ENCODE measurements around the gene RASD1. TPM values are rescaled to one million over a fixed set of nuclear protein-coding genes. Genes with fewer than 3 reads are reported as not detected.
A peak's percentile ranks its signal among the peaks of the same experiment; 100 is the strongest.
"Not testable (repeated sequence)": the region's sequence is repeated elsewhere in the genome, so short reads cannot be mapped to it uniquely, and the experiment has no call there.

RASD1 gene
- polyA plus RNA-seq, 3 donors, result 0.59 to 2.6 (median 0.83) TPM

GRCh38 chr17:17487998-17488397, 8.2 kb downstream of the RASD1 start:
- no peak for DNase-seq (ENCODE audit: extremely low read depth in 1 of 11, low read depth in 9 of 11, low spot score in 4 of 11)

DNA sequence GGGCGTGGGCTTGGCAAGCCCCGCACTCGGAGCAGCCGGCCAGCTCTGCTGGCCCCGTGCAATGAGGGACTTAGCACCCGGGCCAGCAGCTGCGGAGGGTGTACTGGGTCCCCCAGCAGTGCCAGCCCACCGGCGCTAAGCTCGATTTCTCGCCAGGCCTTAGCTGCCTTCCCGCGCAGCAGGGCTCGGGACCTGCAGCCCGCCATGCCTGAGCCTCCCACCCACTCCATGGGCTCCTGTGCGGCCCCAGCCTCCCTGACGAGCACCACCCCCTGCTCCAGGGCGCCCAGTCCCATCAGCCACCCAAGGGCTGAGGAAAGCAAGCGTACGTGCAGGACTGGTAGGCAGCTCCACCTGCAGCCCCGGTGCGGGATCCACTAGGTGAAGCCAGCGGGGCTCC, 9.8 kb downstream of the RASD1 start:
- DNase-seq (ENCODE audit: extremely low read depth in 1 of 11, low read depth in 9 of 11, low spot score in 4 of 11), result not testable (repeated sequence)

DNA sequence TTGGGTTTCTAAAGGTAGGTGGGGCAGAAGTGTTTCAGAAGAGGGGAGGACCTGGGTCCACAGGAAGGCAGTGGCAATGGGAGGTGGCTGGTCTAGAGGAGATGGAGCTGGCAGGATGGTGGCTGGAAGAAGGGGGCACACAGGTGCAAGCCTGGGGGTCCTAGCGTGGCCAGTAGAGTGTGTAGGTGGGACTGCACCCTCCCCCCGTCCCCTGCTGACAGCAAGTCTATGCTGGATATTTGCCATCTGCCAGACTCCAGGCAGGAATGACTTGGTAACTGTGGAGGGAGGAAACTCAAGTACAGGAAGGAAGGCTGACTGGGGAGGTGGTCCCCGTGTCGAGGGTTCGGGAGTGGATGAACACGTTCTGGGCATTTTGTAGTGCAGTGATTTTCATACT, 10.8 kb downstream of the RASD1 start:
- no peak for DNase-seq (ENCODE audit: extremely low read depth in 1 of 11, low read depth in 9 of 11, low spot score in 4 of 11)

DNA sequence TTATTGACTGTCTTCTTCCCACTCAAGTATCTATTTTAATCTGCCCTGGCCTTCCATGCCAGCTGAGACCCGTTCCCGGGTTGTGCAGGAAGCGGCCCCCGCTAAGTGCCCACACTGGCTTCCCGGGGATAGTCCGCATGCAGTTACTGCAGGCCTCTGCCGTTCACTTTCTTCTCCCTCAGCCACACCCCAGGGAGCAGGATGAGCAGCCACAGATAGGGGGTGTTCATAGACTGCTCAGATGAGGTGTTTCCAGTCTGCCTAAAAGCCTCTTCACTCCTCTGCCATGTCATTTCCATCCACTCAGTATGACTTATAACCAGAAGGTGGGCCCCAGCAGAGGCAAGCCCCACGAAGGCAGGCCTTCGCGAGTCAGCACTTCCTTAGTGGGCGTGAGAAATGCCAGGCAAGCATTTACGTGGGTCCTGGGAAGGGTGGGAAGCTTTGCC, 11.7 kb downstream of the RASD1 start:
- no peak for DNase-seq (ENCODE audit: extremely low read depth in 1 of 11, low read depth in 9 of 11, low spot score in 4 of 11)

GRCh38 chr17:17481860-17482259, 14.3 kb downstream of the RASD1 start:
- DNase-seq (ENCODE audit: extremely low read depth in 1 of 11, low read depth in 9 of 11, low spot score in 4 of 11), result no peak

DNA sequence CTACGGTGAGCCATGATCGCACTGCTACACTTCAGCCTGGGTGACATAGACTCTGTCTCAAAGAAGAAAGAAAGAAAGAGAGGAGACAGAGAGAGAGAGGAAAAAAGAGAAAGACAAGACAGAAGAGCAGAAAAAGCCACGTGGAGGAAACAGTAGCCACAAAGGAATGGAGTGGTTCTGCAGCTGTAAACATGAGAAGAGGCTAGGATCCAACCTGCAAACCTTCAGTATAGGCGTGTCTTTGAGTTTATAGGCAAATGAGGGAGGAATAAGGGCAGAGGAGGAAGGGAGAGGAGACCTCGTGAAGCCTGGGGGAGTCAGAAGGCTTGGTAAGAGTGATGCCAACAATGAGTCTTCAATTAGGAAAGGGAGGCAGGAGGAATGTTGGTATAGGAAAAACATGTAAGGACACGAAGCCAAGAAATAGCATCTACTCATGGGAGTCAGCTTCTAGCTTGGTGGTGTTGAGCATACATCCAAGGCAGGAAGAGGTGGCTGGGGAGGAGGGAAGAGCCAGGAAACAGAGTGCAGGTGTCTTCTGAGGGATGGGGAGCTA, 15.5 kb downstream of the RASD1 start:
- no peak for DNase-seq (ENCODE audit: extremely low read depth in 1 of 11, low read depth in 9 of 11, low spot score in 4 of 11)

- DNase-seq (ENCODE audit: extremely low read depth in 1 of 11, low read depth in 9 of 11, low spot score in 4 of 11), result no peak
These were observed 17.0 kb downstream of the RASD1 start for GRCh38 chr17:17479209-17479608.

- DNase-seq (ENCODE audit: extremely low read depth in 1 of 11, low read depth in 9 of 11, low spot score in 4 of 11), result peak; percentile 81 to 92 (median 89)
These were observed 19.2 kb downstream of the RASD1 start, which contains the start of gene MED9 for GRCh38 chr17:17476865-17477467. Gene MED9, plus strand, starts transcription at chr17:17477000. Its CDS starts 42 bp downstream, at chr17:17477042.

- DNase-seq (ENCODE audit: extremely low read depth in 1 of 11, low read depth in 9 of 11, low spot score in 4 of 11), result no peak
These were observed 21.9 kb downstream of the RASD1 start for GRCh38 chr17:17474341-17474740.

- DNase-seq (ENCODE audit: extremely low read depth in 1 of 11, low read depth in 9 of 11, low spot score in 4 of 11), result no peak
These were observed 23.8 kb downstream of the RASD1 start for GRCh38 chr17:17472333-17472920.

GRCh38 chr17:17469996-17470395, 26.2 kb downstream of the RASD1 start:
- DNase-seq (ENCODE audit: extremely low read depth in 1 of 11, low read depth in 9 of 11, low spot score in 4 of 11), result no peak

GRCh38 chr17:17469358-17469757, 26.8 kb downstream of the RASD1 start:
- no peak for DNase-seq (ENCODE audit: extremely low read depth in 1 of 11, low read depth in 9 of 11, low spot score in 4 of 11)

DNA sequence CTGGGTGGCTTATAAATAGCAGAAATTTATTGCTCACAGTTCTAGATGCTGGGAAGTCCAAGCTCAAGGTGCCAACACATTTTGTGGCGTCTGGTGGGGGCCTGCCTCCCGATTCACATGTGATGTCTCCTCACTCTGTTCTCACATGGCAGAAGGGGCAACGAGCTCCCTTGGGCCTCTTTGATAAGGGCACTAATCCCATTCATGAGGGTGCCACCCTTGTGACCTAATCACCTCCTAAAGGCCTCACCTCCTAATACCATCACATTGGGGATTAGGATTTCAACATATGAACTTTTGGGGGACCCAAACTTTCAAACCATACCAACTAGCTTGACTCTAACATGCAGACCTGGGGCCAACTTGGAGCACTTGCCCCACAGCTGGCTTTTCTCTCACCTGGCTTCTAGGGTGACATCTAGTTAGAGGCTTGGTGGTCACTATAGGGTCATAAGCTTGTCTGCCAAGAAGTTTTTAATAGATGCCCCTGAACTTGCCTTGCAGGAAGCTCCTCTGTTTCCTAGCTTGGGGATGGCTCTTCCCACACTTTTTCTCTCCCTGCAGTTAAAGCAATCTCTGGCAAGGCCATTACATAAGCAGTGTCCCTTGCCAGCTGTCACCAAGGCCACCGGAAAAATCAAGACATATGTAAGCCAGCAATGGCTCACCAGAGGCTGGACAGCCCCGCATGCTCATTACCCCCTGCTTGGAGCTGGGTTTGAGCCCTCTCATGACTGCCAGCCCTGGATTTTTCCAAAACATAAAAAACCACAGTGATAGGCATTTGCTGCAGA, 27.8 kb downstream of the RASD1 start:
- no peak for DNase-seq (ENCODE audit: extremely low read depth in 1 of 11, low read depth in 9 of 11, low spot score in 4 of 11)

GRCh38 chr17:17467720-17468119, 28.5 kb downstream of the RASD1 start:
- no peak for DNase-seq (ENCODE audit: extremely low read depth in 1 of 11, low read depth in 9 of 11, low spot score in 4 of 11)

DNA sequence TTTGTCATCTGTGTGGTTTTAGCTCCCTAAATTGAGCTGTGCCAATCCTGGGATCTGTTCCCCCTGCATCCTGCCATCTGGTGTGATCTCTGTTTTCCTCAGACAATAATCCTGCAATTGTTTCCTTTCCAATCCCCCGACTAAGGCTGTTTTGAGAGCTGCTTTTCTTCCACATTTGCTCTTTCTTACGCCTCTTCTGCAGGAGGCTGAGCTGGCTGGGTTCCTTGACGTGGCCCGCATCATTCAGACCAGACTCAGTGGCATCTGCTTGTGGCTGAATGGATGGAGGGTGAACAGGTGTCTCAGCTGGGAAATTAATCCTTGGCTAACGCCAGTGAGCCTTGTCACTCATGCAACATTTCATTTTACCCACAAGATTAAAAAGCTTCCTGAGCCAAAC, 29.2 kb downstream of the RASD1 start:
- DNase-seq (ENCODE audit: extremely low read depth in 1 of 11, low read depth in 9 of 11, low spot score in 4 of 11), result no peak

- DNase-seq (ENCODE audit: extremely low read depth in 1 of 11, low read depth in 9 of 11, low spot score in 4 of 11), result no peak
These were observed 29.7 kb downstream of the RASD1 start for GRCh38 chr17:17466511-17466910.

GRCh38 chr17:17465878-17466277, 30.3 kb downstream of the RASD1 start:
- not testable (repeated sequence) for DNase-seq (ENCODE audit: extremely low read depth in 1 of 11, low read depth in 9 of 11, low spot score in 4 of 11)

DNA sequence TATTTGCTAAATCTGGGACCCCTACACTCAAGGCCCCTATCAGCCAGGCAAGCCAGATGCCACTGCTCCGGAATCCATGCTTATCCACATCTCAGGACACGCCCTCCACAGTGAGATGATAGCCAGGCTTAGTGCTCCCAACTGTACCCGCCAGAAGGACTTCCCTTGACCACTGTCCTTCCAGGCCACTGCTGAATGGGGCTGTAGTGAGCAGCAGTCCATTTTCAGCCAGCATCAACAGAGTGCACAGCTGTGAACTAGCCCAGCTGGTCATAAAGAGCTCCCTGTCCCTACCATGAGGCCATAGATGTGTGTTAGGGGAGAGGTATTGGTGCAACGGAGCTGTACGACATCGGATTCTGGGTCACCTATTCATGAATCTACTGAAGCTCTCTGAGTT, 32.4 kb downstream of the RASD1 start:
- no peak for DNase-seq (ENCODE audit: extremely low read depth in 1 of 11, low read depth in 9 of 11, low spot score in 4 of 11)

DNA sequence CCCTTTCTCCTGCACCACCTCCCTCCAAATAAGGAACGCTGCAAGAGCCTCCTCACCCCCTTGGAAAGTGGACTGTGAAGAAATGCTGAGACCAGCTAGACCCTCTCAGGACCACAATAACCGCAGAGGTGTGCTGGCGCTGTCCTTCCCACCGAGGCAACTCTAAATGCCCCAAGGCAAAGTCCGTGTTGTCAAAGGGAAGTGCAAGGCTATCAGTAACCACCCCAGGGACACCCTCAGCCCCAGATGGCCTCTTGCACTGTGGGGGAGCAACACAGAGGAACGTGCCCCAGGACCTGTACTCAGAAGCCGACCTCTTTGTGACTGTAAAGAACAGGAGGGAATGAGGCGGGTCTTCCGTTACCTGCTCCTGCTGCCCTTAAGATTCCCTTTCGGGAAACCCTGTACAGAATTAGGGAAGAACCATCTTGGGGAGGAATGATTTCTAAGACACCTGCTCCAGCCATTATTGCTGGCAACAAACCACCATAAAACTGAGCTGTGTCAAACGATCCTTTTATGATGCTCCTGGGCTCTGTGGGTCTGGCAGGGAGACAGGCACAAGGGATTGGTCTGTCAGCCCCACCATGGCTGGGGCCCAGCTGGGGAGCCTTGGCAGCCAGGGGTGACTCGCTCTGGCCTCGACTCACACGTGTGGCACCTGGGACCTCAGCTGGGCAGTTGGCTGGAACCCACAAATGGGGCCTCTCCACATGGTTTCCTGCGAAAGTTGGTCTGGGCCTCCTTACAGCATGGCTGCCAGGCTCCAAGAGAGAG, 34.0 kb downstream of the RASD1 start:
- no peak for DNase-seq (ENCODE audit: extremely low read depth in 1 of 11, low read depth in 9 of 11, low spot score in 4 of 11)

Measured in renal cortex interstitium (tissue), 11 donors.